H9 (cell line): Measurements from ENCODE around the gene PPP1R12A. TPM values are rescaled to one million over a fixed set of nuclear protein-coding genes. Genes with fewer than 3 reads are reported as not detected.

Experiments used
- DNase-seq: peaks from one replicate; pipeline ENCODE4 v3.0.0-alpha.2; 2017
- H2AFZ ChIP-seq: one replicate; pipeline ENCODE4 v1.6.1; 2013; ENCODE audit warnings: mild to moderate bottlenecking, low read length, control low read depth, moderate library complexity
- H2AK5ac ChIP-seq: 2 replicates; pipeline ENCODE4 v1.6.1; 2013; ENCODE audit warnings: low read length, control low read depth, mixed read lengths; ENCODE audit not compliant: insufficient read length
- H2BK120ac ChIP-seq: one replicate; pipeline ENCODE4 v1.6.1; 2013; ENCODE audit warnings: low read depth, mild to moderate bottlenecking, low read length, control low read depth, inconsistent platforms; ENCODE audit not compliant: poor library complexity, severe bottlenecking
- H2BK12ac ChIP-seq: 2 replicates; pipeline ENCODE4 v1.6.1; 2013; ENCODE audit warnings: low read length, control low read depth, mixed read lengths, low read depth; ENCODE audit not compliant: insufficient read length
- H2BK15ac ChIP-seq: 2 replicates; pipeline ENCODE4 v1.6.1; 2013; ENCODE audit warnings: low read depth, low read length, control low read depth
- H2BK20ac ChIP-seq: one replicate; pipeline ENCODE4 v1.6.1; 2013; ENCODE audit warnings: low read depth, mild to moderate bottlenecking, low read length, control low read depth, inconsistent platforms; ENCODE audit not compliant: poor library complexity, severe bottlenecking
- H2BK5ac ChIP-seq: 2 replicates; pipeline ENCODE4 v1.6.1; 2013; ENCODE audit warnings: low read length, control low read depth, mixed read lengths; ENCODE audit not compliant: insufficient read length
- H3K14ac ChIP-seq: 2 replicates; pipeline ENCODE4 v1.6.1; 2013; ENCODE audit warnings: low read length, control low read depth; ENCODE audit not compliant: insufficient read depth
- H3K18ac ChIP-seq: 2 replicates; pipeline ENCODE4 v1.6.1; 2013; ENCODE audit warnings: low read depth, mild to moderate bottlenecking, mixed read lengths, low read length, control low read depth; ENCODE audit not compliant: insufficient read length
- H3K23ac ChIP-seq: 2 replicates; pipeline ENCODE4 v1.6.1; 2013; ENCODE audit warnings: low read length, control low read depth, mixed read lengths, low read depth; ENCODE audit not compliant: insufficient read length
- H3K23me2 ChIP-seq: 2 replicates; pipeline ENCODE4 v1.6.1; 2013; ENCODE audit warnings: low read depth, mild to moderate bottlenecking, mixed read lengths, low read length, control low read depth; ENCODE audit not compliant: insufficient read length, poor library complexity, severe bottlenecking
- H3K27ac ChIP-seq: 2 replicates; pipeline ENCODE4 v1.5.1; 2013; ENCODE audit warnings: low read length, control low read depth, mixed read lengths, low read depth; ENCODE audit not compliant: insufficient read length
- H3K27me3 ChIP-seq: 2 replicates; pipeline ENCODE4 v1.6.1; 2013; ENCODE audit warnings: low read length, control low read depth, inconsistent platforms; ENCODE audit not compliant: insufficient read depth
- H3K4ac ChIP-seq: 2 replicates; pipeline ENCODE4 v1.6.1; 2013; ENCODE audit warnings: low read depth, mild to moderate bottlenecking, control low read depth, inconsistent platforms, low read length, moderate library complexity
- H3K4me1 ChIP-seq: 2 replicates; pipeline ENCODE4 v1.6.1; 2013; ENCODE audit warnings: low read length, control low read depth, inconsistent platforms; ENCODE audit not compliant: insufficient read depth
- H3K4me2 ChIP-seq: 2 replicates; pipeline ENCODE4 v1.6.1; 2013; ENCODE audit warnings: low read length, control low read depth, mixed read lengths; ENCODE audit not compliant: insufficient read length, insufficient read depth
- H3K56ac ChIP-seq: 2 replicates; pipeline ENCODE4 v1.6.1; 2013; ENCODE audit warnings: low read depth, mild to moderate bottlenecking, mixed read lengths, low read length, control low read depth; ENCODE audit not compliant: insufficient read length
- H3K79me1 ChIP-seq: 2 replicates; pipeline ENCODE4 v1.6.1; 2013; ENCODE audit warnings: low read depth, mild to moderate bottlenecking, moderate library complexity, low read length, control low read depth, inconsistent platforms; ENCODE audit not compliant: insufficient read depth, poor library complexity, severe bottlenecking
- H3K79me2 ChIP-seq: 2 replicates; pipeline ENCODE4 v1.6.1; 2013; ENCODE audit warnings: low read length, control low read depth, inconsistent platforms; ENCODE audit not compliant: insufficient read depth
- H3K9ac ChIP-seq: 2 replicates; pipeline ENCODE4 v1.6.1; 2013; ENCODE audit warnings: low read length, control low read depth, mixed read lengths; ENCODE audit not compliant: insufficient read length; ENCODE audit errors: extremely low read depth
- H3K9me3 ChIP-seq: one replicate; pipeline ENCODE4 v1.6.1; 2013; ENCODE audit warnings: low read depth, low read length, inconsistent platforms; ENCODE audit not compliant: control insufficient read depth
- H3T11ph ChIP-seq: one replicate; pipeline ENCODE4 v1.6.1; 2013; ENCODE audit warnings: mild to moderate bottlenecking, low read length, control low read depth, inconsistent platforms
- H4K20me1 ChIP-seq: one replicate; pipeline ENCODE4 v1.6.1; 2013; ENCODE audit not compliant: control insufficient read depth, insufficient read length, insufficient read depth
- H4K5ac ChIP-seq: 2 replicates; pipeline ENCODE4 v1.6.1; 2013; ENCODE audit warnings: low read depth, mild to moderate bottlenecking, mixed read lengths, low read length, control low read depth; ENCODE audit not compliant: insufficient read length
- H4K8ac ChIP-seq: replicated peaks from 2 replicates; pipeline ENCODE4 v1.6.1; 2013; ENCODE audit warnings: low read length, control low read depth, mixed read lengths, low read depth; ENCODE audit not compliant: insufficient read length
- H4K91ac ChIP-seq: 2 replicates; pipeline ENCODE4 v1.6.1; 2013; ENCODE audit warnings: low read depth, mild to moderate bottlenecking, moderate library complexity, mixed read lengths, low read length, control low read depth; ENCODE audit not compliant: insufficient read length
- H3K27ac Mint-ChIP-seq, 3 experiments: 2 replicates in 2 of 3; 3 replicates in 1 of 3; pipeline ENCODE4 v1.8.0; 2020 to 2021; ENCODE audit warnings: mixed read lengths in 3 of 3, mild to moderate bottlenecking in 1 of 3, moderate library complexity in 1 of 3
- H3K27me3 Mint-ChIP-seq: 2 replicates; pipeline ENCODE4 v1.8.0; 2021; ENCODE audit warnings: low read depth, mild to moderate bottlenecking, moderate library complexity, mixed read lengths
- H3K36me3 Mint-ChIP-seq, 3 experiments: 2 replicates in 2 of 3; 3 replicates in 1 of 3; pipeline ENCODE4 v1.8.0; 2020 to 2021; ENCODE audit warnings: low read depth in 3 of 3, mixed read lengths in 3 of 3; ENCODE audit not compliant: insufficient read depth in 1 of 3
- H3K4me1 Mint-ChIP-seq, 2 experiments: 2 replicates each; pipeline ENCODE4 v1.8.0; 2020; ENCODE audit warnings: mixed read lengths in 2 of 2
- H3K4me3 Mint-ChIP-seq, 2 experiments: 2 replicates in 1 of 2; 3 replicates in 1 of 2; pipeline ENCODE4 v1.8.0; 2020 to 2021; ENCODE audit warnings: mild to moderate bottlenecking in 2 of 2, mixed read lengths in 2 of 2, moderate library complexity in 1 of 2
- H3K9me3 Mint-ChIP-seq, 2 experiments: 2 replicates in 1 of 2; 3 replicates in 1 of 2; pipeline ENCODE4 v1.8.0; 2020; ENCODE audit warnings: mild to moderate bottlenecking in 2 of 2, mixed read lengths in 2 of 2, moderate library complexity in 1 of 2
- CTCF ChIP-seq: fragments of 200-600 bp; sonication (generic); conservative IDR thresholded peaks from 3 replicates; pipeline ENCODE4 v1.8.0; 2021; ENCODE audit warnings: antibody characterized with exemption, mild to moderate bottlenecking
- WGBS: extraction: QIAGEN DNeasy Blood & Tissue Kit; methylation state at CpG from one replicate; pipeline ENCODE4 v1.1.7; 2013; ENCODE audit warnings: missing lambda C conversion rate, low lambda C conversion rate, mixed read lengths; ENCODE audit not compliant: insufficient read length; ENCODE audit errors: extremely low coverage; 5-methylcytosine and 5-hydroxymethylcytosine counted together
- total RNA-seq: library from RNA; stranded (reverse); gene quantifications from 2 replicates; pipeline ENCODE4 v1.2.1, GENCODE V29; 2021

PPP1R12A gene
- total RNA-seq, 1 experiment from 2014 or later, result 93.5 TPM

GRCh38 chr12:79778802-79779448 lies 156.0 kb downstream of the PPP1R12A start:
- Histone ChIP-seq H3K18ac (no peak overlapping the region), H2BK5ac (no peak overlapping the region), H2BK15ac (no peak overlapping the region), H2AFZ (no peak overlapping the region), H3K27ac (no peak overlapping the region), H4K8ac (no peak overlapping the region), H2AK5ac (no peak overlapping the region), H4K5ac (no peak overlapping the region), H3K79me2 (no peaks in the 10 kb centered on the region), H4K91ac (no peak overlapping the region), H3K9me3 (no peaks in the 10 kb centered on the region), H2BK120ac (no peak overlapping the region), H3K56ac (no peak overlapping the region), H2BK12ac (no peak overlapping the region), H3K9ac (no peak overlapping the region), H3K4ac (no peak overlapping the region), H3K23me2 (no peaks in the 10 kb centered on the region), H3K27me3 (no peaks in the 10 kb centered on the region), H2BK20ac (no peak overlapping the region), H3K4me1 (no peaks in the 10 kb centered on the region), H3K79me1 (no peaks in the 10 kb centered on the region), H4K20me1 (no peaks in the 10 kb centered on the region), H3K23ac (no peak overlapping the region), H3K4me2 (no peak overlapping the region), H3T11ph (no peak overlapping the region), H3K14ac (no peak overlapping the region)
- WGBS, result no CpG with 5 or more reads among the region's 3 CpGs
- H3K36me3 Mint-ChIP-seq, result peaks cover 0 to 34% (median 20%) of the 10 kb centered on the region in 3 experiments; a peak in 5 of 7 replicates
- no peak overlapping the region for H3K4me3 Mint-ChIP-seq
- no peak overlapping the region; a peak in 1 of 7 replicates for H3K27ac Mint-ChIP-seq
- H3K9me3 Mint-ChIP-seq, result no peaks in the 10 kb centered on the region
- no peak for TF ChIP-seq CTCF
- DNase-seq, result no peak
- H3K4me1 Mint-ChIP-seq, result peaks cover 3 to 5% of the 10 kb centered on the region in 2 experiments
- H3K27me3 Mint-ChIP-seq, result no peaks in the 10 kb centered on the region
